ENCODE measurements around the gene OR4K1.

The OR4K1 gene, protein sequence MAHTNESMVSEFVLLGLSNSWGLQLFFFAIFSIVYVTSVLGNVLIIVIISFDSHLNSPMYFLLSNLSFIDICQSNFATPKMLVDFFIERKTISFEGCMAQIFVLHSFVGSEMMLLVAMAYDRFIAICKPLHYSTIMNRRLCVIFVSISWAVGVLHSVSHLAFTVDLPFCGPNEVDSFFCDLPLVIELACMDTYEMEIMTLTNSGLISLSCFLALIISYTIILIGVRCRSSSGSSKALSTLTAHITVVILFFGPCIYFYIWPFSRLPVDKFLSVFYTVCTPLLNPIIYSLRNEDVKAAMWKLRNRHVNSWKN

DNA sequence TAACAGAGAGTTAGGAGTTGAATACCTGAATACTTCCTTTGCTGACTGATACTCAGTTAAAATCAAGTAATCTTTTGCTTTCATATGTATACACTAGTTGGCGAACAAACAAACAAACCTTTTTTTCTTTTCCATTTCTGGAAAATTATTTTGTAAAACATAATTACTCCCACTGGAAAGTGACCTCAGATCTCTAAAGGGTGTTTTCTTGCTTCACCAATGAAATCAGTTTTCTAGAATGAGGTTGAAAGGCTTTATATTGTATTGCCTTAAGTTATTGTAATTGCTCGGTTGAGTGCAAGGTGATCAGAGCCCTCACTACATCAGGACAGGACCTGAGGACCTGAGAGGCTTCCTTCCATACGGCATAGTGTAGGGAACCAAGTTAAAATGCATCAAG lies at the start of gene OR4K1:
Gene OR4K1 (plus strand): TSS at position 301 of the 400 bp plus-strand sequence. CDS start 4,750 bp downstream, outside the sequence.
- TF ChIP-seq, protein P1, sequence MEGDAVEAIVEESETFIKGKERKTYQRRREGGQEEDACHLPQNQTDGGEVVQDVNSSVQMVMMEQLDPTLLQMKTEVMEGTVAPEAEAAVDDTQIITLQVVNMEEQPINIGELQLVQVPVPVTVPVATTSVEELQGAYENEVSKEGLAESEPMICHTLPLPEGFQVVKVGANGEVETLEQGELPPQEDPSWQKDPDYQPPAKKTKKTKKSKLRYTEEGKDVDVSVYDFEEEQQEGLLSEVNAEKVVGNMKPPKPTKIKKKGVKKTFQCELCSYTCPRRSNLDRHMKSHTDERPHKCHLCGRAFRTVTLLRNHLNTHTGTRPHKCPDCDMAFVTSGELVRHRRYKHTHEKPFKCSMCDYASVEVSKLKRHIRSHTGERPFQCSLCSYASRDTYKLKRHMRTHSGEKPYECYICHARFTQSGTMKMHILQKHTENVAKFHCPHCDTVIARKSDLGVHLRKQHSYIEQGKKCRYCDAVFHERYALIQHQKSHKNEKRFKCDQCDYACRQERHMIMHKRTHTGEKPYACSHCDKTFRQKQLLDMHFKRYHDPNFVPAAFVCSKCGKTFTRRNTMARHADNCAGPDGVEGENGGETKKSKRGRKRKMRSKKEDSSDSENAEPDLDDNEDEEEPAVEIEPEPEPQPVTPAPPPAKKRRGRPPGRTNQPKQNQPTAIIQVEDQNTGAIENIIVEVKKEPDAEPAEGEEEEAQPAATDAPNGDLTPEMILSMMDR (IDR thresholded peaks at IDR 0.05; ENCODE audit: low read depth, low read length, missing control alignments): no peak
- H3K4me3 ChIP-seq (replicated peaks; ENCODE audit: low read depth, low read length): no peak within 1 kb of the TSS
- no peak for DNase-seq (ENCODE audit: extremely low read depth, low read depth)

DNA sequence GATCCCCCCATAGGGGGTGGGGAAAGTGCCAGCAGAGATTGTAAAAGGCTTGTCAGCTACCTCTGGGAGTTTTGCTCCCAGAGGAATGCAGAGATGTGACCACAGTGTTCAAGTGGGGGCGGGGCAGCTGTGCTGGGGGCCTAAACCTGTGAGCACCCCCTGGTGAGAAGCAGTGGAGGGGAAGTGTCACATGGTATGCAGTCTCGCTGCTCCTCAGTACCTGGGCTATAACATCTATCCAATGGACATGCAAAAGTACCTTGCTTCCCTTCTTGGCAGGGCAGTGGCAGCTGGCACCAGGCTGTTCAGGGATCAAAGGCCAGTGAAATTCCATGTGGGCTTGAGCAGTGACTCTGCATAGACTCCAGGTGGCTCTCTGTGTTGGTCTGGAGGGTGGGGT lies 35.4 kb upstream of the OR4K1 start:
- TF ChIP-seq, protein P1 (IDR thresholded peaks at IDR 0.05; ENCODE audit: low read depth, low read length, missing control alignments): no peak
- no peak for DNase-seq (ENCODE audit: extremely low read depth, low read depth)

DNA sequence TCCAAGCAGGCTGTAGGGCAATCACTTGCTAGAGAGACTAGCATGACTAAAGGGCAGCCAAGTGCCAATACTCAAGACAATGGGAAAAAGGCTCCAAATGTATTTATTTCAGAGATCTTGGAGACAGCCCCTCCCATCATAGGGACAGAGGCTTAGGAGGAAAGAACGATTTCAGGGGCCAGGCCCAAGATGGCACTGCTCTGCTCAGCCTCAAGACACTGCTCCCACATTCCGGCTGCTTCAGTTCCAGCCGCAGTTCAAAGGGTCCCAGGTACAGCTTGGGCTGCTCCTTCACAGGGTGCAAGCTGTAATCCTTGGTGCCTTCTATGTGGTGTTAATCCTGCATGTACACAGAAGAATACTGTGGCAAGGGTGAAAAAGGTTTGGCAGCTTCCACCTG lies 29.7 kb upstream of the OR4K1 start:
- no peak for DNase-seq (ENCODE audit: extremely low read depth, low read depth)
- H3K4me3 ChIP-seq (replicated peaks; ENCODE audit: low read depth, low read length): no peak overlapping the region
- TF ChIP-seq, protein P1 (IDR thresholded peaks at IDR 0.05; ENCODE audit: low read depth, low read length, missing control alignments): no peak

More for the DNA sequence above, 35.4 kb upstream of the OR4K1 start:
- no peak overlapping the region for H3K4me3 ChIP-seq (replicated peaks; ENCODE audit: low read depth, low read length)

DNA sequence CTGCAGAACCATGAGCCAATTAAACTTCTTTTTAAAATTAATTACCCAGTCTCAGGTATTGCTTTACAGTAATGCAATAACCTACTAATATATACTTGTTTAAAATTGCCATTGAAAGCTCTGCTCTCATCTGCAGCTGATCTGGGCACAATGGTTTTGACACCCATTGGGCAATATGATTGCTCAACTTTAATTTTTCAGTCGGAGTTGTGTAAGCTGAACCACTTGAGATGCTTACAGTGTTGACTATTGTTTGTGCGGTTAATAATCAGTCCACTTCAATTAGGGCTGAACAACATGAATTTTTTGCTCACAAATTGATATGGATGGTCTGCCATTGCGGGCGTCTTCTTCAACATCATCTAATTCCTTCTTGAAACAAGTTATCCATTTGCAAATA lies 28.3 kb upstream of the OR4K1 start:
- TF ChIP-seq, protein P1 (IDR thresholded peaks at IDR 0.05; ENCODE audit: low read depth, low read length, missing control alignments): no peak
- no peak for DNase-seq (ENCODE audit: extremely low read depth, low read depth)
- H3K4me3 ChIP-seq (replicated peaks; ENCODE audit: low read depth, low read length): no peak overlapping the region

DNA sequence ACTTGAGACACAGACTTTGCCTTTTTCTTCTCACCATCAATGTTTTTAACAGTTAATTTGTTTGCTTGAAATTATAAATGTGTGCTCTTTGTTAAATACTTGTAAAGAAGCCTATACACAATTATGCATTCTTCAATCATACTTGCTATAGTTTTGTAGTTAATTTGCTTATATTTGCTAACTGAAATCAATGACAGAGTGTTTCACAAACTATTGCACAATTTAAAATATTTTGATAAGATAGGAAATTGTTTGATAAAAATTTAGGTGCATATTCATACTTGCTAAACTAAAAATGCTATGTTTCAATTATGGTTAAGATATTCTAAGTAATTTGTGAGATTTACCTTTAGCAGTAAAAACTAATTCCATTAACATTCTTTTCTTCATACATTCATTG lies 24.1 kb upstream of the OR4K1 start:
- no peak overlapping the region for H3K4me3 ChIP-seq (replicated peaks; ENCODE audit: low read depth, low read length)
- TF ChIP-seq, protein P1 (IDR thresholded peaks at IDR 0.05; ENCODE audit: low read depth, low read length, missing control alignments): no peak
- DNase-seq (ENCODE audit: extremely low read depth, low read depth): no peak

DNA sequence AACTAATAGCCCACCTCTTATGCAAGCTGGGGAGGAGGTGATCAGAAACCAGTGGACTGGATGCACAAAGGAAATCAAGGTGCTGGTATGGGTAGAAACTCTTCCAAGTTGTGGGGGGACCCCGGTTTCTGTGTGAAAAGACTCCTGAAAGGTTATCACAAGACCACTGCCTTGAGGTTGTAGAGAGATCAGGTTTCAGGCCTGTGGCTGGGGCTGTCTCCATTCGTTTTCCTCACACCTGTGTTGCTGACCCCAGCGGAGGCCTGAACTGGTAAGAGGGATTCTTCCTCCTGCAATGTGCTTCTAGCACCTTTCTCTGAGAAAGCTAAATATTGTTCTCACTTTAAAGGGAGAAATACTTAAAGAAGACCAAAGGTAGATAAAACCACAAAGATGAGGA lies 19.6 kb upstream of the OR4K1 start:
- no peak overlapping the region for H3K4me3 ChIP-seq (replicated peaks; ENCODE audit: low read depth, low read length)
- TF ChIP-seq, protein P1 (IDR thresholded peaks at IDR 0.05; ENCODE audit: low read depth, low read length, missing control alignments): no peak
- DNase-seq (ENCODE audit: extremely low read depth, low read depth): no peak

DNA sequence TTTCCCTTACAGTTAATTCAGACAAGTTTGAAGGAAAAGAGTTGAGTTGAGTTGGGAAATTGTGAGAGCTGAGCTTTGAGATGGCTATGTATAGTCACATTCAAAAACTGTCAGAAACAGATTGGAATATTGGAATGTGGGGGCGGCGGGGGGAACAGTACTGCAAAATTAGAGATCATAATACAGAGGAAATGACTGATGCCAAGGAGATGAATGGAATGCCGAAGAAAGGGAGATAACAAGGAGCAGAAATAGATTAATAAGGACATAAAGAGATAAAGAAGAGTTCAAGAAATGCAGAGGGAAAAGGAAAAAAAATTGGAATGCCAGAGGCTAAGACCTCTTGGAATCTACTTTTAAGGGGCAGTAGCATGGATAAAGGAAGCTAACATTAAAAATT lies 13.5 kb upstream of the OR4K1 start:
- TF ChIP-seq, protein P1 (IDR thresholded peaks at IDR 0.05; ENCODE audit: low read depth, low read length, missing control alignments): no peak
- no peak overlapping the region for H3K4me3 ChIP-seq (replicated peaks; ENCODE audit: low read depth, low read length)
- DNase-seq (ENCODE audit: extremely low read depth, low read depth): no peak

Measured in HFF-Myc (cell line).